OCI-LY1 (cell line): ENCODE data around the gene ANTXR1.

ENCODE experiments used
- EZH2 ChIP-seq: fragments of 200-600 bp; sonication (generic), shearing (Covaris generic); IDR thresholded peaks from 2 replicates; pipeline ENCODE4 v1.8.0; 2017; ENCODE audit warnings: borderline replicate concordance, mixed run types, mild to moderate bottlenecking, antibody characterized with exemption, low read length, moderate library complexity, mixed read lengths
- TF ChIP-seq, protein P1 (sequence below): fragments of 200-600 bp; sonication (generic), shearing (Covaris generic); IDR thresholded peaks from 2 replicates; pipeline ENCODE4 v1.5.1; 2017; ENCODE audit warnings: mild to moderate bottlenecking, antibody characterized with exemption, low read length, moderate library complexity, mixed read lengths

DNA sequence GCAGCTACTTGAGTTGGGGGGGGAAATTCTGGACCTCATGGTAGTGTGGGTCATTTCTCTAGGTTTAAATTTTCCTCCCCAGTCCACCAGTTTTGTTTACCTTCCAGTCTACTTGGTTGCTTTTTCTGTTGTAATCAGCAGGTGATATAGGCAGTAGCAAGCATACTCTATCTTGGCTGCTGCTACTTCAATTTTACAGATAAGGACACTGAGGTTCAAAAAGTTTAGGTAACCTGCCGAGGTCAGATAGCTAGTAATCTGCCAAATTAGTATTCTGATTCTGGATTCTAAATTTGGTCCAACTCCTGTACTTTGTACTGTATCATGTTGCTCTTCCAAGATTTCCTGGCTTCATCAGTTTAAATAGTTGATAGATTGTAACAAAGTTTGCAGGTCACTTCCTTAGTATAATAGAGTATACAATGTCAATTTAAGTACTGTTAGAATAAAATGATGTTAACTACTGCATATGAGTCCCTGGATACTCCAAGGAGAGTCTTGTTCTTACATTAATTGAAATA lies 34.7 kb downstream of the ANTXR1 start:
- TF ChIP-seq, protein P1, sequence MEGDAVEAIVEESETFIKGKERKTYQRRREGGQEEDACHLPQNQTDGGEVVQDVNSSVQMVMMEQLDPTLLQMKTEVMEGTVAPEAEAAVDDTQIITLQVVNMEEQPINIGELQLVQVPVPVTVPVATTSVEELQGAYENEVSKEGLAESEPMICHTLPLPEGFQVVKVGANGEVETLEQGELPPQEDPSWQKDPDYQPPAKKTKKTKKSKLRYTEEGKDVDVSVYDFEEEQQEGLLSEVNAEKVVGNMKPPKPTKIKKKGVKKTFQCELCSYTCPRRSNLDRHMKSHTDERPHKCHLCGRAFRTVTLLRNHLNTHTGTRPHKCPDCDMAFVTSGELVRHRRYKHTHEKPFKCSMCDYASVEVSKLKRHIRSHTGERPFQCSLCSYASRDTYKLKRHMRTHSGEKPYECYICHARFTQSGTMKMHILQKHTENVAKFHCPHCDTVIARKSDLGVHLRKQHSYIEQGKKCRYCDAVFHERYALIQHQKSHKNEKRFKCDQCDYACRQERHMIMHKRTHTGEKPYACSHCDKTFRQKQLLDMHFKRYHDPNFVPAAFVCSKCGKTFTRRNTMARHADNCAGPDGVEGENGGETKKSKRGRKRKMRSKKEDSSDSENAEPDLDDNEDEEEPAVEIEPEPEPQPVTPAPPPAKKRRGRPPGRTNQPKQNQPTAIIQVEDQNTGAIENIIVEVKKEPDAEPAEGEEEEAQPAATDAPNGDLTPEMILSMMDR = no peak
- no peak for TF ChIP-seq EZH2
